IMR-90 (cell line): Measurements from ENCODE around the gene IFI27L1.

ENCODE experiments used
- POLR2A ChIP-seq: IDR thresholded peaks from 2 replicates; pipeline ENCODE4 v1.6.1; 2012; ENCODE audit warnings: mild to moderate bottlenecking, low read depth, low read length
- TF ChIP-seq, protein P1 (sequence below): fragments of 150-350 bp; IDR thresholded peaks from 2 replicates; pipeline ENCODE4 v1.6.1; 2016; ENCODE audit warnings: low read depth, mild to moderate bottlenecking, low read length, moderate library complexity, borderline replicate concordance
- TF ChIP-seq, protein P2 (sequence below): conservative IDR thresholded peaks from 2 replicates; pipeline ENCODE4 v1.5.1; 2012; ENCODE audit warnings: mild to moderate bottlenecking, low read depth, low read length, improper control_type of control experiment

DNA sequence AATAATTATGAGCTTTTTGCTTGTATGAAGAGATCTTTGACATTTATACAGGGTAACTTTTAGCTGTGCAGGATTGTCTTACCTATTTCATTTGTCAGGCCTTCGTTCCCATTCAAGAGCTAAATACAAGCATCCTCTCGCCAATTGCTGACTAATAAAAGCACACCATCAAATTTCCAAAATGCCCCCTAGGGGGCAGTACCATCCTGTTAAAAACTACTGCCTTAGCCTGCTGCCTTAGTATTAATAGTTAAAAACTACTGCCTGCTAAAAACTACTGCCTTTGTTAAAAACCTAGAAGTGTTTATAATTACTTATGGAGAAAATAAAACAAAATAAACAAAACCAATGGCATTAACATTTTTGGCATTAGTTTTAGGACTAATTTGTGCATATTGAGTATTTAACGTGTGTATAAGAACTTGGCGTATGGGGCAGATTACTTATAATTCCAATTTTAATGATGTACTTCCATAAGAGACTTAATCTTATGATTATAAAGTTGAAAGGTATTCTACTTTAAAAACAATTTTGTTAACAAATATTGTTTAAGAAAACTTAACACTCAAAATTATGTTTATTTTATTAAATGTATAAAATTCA is 51.3 kb downstream of the IFI27L1 start:
- TF ChIP-seq, protein P1, sequence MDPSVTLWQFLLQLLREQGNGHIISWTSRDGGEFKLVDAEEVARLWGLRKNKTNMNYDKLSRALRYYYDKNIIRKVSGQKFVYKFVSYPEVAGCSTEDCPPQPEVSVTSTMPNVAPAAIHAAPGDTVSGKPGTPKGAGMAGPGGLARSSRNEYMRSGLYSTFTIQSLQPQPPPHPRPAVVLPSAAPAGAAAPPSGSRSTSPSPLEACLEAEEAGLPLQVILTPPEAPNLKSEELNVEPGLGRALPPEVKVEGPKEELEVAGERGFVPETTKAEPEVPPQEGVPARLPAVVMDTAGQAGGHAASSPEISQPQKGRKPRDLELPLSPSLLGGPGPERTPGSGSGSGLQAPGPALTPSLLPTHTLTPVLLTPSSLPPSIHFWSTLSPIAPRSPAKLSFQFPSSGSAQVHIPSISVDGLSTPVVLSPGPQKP: no peak
- TF ChIP-seq, protein P2, sequence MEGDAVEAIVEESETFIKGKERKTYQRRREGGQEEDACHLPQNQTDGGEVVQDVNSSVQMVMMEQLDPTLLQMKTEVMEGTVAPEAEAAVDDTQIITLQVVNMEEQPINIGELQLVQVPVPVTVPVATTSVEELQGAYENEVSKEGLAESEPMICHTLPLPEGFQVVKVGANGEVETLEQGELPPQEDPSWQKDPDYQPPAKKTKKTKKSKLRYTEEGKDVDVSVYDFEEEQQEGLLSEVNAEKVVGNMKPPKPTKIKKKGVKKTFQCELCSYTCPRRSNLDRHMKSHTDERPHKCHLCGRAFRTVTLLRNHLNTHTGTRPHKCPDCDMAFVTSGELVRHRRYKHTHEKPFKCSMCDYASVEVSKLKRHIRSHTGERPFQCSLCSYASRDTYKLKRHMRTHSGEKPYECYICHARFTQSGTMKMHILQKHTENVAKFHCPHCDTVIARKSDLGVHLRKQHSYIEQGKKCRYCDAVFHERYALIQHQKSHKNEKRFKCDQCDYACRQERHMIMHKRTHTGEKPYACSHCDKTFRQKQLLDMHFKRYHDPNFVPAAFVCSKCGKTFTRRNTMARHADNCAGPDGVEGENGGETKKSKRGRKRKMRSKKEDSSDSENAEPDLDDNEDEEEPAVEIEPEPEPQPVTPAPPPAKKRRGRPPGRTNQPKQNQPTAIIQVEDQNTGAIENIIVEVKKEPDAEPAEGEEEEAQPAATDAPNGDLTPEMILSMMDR: peak; percentile 73
- no peak for TF ChIP-seq POLR2A
